T1000 (cell line): ENCODE data around the gene CTCF.

ENCODE experiments used
- DNase-seq: peaks from one replicate; lab custom pipeline; 2025; ENCODE audit warnings: mixed read lengths; lab: John Stamatoyannopoulos, UW

Gene CTCF

DNA sequence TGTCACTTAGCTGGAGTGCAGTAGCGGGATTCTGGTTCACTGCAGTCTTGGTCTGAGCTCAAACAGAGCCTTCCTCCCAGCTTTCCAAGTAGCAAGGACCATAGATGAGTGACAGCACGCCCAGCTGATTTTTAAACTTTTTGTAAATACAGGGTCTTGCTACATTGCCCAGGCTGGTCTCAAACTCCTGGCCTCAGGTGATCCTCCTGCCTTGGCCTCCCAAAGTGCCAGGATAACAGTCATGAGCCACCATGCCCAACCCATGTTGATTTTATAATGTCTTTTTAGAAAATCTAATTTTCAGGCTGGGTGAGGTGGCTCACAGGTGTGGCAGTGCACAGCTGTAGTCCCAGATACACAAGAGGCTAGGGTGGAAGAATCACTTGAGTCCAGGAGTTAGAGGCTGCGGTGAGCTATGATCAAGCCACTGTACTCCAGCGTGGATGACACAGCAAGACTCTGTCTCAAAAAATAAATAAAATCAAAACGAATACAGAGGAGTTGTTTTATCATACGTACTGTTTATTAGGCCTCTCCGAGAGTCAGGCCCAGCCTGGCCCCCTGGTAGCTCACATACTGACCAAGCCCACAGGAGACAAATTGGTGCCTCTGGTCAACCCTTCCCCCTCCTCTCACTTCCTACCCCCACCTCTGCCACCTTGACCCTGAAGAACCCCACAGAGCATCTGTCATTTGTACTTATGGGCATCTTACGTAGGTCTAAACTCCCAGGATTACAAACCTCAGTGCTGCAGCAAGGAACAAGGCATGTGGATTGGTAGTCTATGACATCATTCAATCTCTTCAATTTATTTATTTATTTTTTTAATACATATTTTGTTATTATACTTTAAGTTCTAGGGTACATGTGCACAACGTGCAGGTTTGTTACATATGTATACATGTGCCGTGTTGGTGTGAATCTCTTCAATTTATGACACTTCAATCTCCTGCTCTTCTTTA is 117.9 kb downstream of the CTCF start:
- no peak for DNase-seq

DNA sequence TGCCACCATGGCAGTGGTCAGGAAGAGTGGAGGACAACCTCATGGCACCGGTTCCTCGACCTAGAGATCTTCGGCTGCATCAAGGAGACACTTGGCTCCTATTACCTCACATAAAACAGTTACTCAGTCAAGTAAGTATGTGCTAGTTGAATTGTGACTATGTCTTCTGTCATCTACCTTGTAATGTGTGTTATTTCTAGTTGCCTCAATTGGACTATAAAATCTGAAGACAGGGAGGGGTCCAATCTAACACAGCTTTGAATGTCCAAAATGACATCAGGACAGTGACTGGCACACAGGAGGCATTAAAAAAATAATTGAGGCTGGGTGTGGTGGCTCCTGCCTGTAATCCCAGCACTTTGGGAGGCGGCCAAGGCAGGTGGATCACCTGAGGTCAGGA is 121.4 kb downstream of the CTCF start:
- DNase-seq, result no peak

DNA sequence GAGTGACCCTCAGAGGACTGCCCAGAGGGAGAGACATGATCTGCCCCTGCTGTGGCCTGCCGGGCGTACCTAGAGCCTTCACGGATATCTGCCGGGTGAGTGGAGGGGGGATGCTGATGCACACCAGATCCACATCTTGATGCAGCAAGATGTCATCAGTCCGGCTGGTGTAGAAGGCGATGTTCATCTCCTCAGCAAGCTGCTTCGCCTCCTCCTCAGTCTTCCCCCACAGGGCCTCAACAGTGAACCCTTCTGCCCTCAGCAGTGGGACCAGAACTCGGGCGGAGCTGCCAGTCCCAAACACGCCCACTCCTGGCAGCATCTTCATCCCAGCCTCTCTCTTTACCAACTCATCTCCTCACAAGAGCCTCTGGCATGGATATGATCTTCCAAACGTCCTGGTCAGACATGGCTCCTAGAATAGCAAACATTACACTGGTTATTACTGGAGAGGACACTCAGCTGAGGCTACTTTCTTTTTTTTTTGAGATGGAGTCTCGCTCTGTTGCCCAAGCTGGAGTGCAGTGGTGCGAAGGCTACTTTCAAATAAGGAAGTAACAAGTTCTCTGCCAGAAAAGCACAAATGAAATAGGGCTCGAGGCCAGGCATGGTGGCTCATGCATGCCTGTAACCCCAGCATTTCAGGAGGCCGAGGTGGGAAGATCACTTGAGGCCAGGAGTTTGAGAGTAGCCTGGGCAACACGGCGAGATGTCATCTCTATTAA is 123.2 kb downstream of the CTCF start:
- DNase-seq, result no peak
